Progenitor cell of endocrine pancreas (in vitro differentiated cells): ENCODE measurements around the gene EYA2. TPM values are rescaled to one million over a fixed set of nuclear protein-coding genes. Genes with fewer than 3 reads are reported as not detected.
A peak's percentile ranks its signal among the peaks of the same experiment; 100 is the strongest.

Source experiments
- DNase-seq: peaks from one replicate; pipeline ENCODE4 v3.0.0; 2021; ENCODE audit warnings: low spot score; ENCODE audit not compliant: unreplicated experiment
- H3K27ac Mint-ChIP-seq: 2 replicates; pipeline ENCODE4 v1.8.0; 2021; ENCODE audit warnings: mild to moderate bottlenecking, moderate library complexity, mixed read lengths
- H3K27me3 Mint-ChIP-seq: 2 replicates; pipeline ENCODE4 v1.8.0; 2021; ENCODE audit warnings: mixed read lengths
- H3K36me3 Mint-ChIP-seq: 2 replicates; pipeline ENCODE4 v1.8.0; 2022; ENCODE audit warnings: mixed read lengths; ENCODE audit not compliant: insufficient read depth
- H3K4me1 Mint-ChIP-seq: 2 replicates; pipeline ENCODE4 v1.8.0; 2021; ENCODE audit warnings: low read depth, mixed read lengths
- H3K4me3 Mint-ChIP-seq: 2 replicates; pipeline ENCODE4 v1.8.0; 2021; ENCODE audit warnings: low read depth, mild to moderate bottlenecking, moderate library complexity, mixed read lengths
- H3K9me3 Mint-ChIP-seq: 2 replicates; pipeline ENCODE4 v1.8.0; 2021; ENCODE audit warnings: low read depth, mixed read lengths
- CTCF ChIP-seq: fragments of 200-600 bp; sonication (generic); IDR thresholded peaks from one replicate; pipeline ENCODE4 v1.5.0; 2021; ENCODE audit warnings: antibody characterized with exemption, mild to moderate bottlenecking; ENCODE audit not compliant: unreplicated experiment
- total RNA-seq: library from RNA; stranded (reverse); gene quantifications from 2 replicates; pipeline ENCODE4 v1.2.1, GENCODE V29; 2021

Gene EYA2
- total RNA-seq, 1 donor from 2014 or later: 0.53 TPM

GRCh38 chr20:47213966-47214365 lies 319.3 kb downstream of the EYA2 start:
- Mint-ChIP-seq H3K4me1 (no peaks in the 10 kb centered on the region), H3K36me3 (peaks cover 24% of the 10 kb centered on the region), H3K9me3 (no peaks in the 10 kb centered on the region), H3K27ac (no peak overlapping the region), H3K4me3 (no peak overlapping the region), H3K27me3 (no peaks in the 10 kb centered on the region)
- no peak for DNase-seq
- no peak for TF ChIP-seq CTCF

GRCh38 chr20:47215653-47216397 lies 321.2 kb downstream of the EYA2 start:
- TF ChIP-seq CTCF: no peak
- Mint-ChIP-seq H3K9me3 (no peaks in the 10 kb centered on the region), H3K36me3 (peaks cover 27% of the 10 kb centered on the region), H3K27me3 (no peaks in the 10 kb centered on the region), H3K27ac (peak overlapping the region; percentile 68), H3K4me1 (no peaks in the 10 kb centered on the region), H3K4me3 (no peak overlapping the region)
- DNase-seq: no peak

GRCh38 chr20:47216819-47217410 lies 322.3 kb downstream of the EYA2 start:
- TF ChIP-seq CTCF: no peak
- DNase-seq: no peak
- H3K4me3 Mint-ChIP-seq: no peak overlapping the region
- H3K27me3 Mint-ChIP-seq: no peaks in the 10 kb centered on the region
- no peaks in the 10 kb centered on the region for H3K9me3 Mint-ChIP-seq
- no peaks in the 10 kb centered on the region for H3K4me1 Mint-ChIP-seq
- peaks cover 33% of the 10 kb centered on the region for H3K36me3 Mint-ChIP-seq
- H3K27ac Mint-ChIP-seq: no peak overlapping the region

- Mint-ChIP-seq H3K27ac (no peak overlapping the region), H3K36me3 (peaks cover 40% of the 10 kb centered on the region), H3K4me3 (no peak overlapping the region), H3K4me1 (no peaks in the 10 kb centered on the region), H3K9me3 (no peaks in the 10 kb centered on the region), H3K27me3 (no peaks in the 10 kb centered on the region)
- no peak for DNase-seq
- TF ChIP-seq CTCF: no peak
Measured at GRCh38 chr20:47217482-47218446, 323.1 kb downstream of the EYA2 start.

- no peak overlapping the region for H3K4me3 Mint-ChIP-seq
- H3K9me3 Mint-ChIP-seq: no peaks in the 10 kb centered on the region
- DNase-seq: no peak
- no peak overlapping the region for H3K27ac Mint-ChIP-seq
- H3K4me1 Mint-ChIP-seq: no peaks in the 10 kb centered on the region
- TF ChIP-seq CTCF: peak; percentile 68
- H3K36me3 Mint-ChIP-seq: peaks cover 50% of the 10 kb centered on the region
- no peaks in the 10 kb centered on the region for H3K27me3 Mint-ChIP-seq
Measured at GRCh38 chr20:47220161-47220582, 325.5 kb downstream of the EYA2 start.
